ENCODE data around the gene GMCL1.
"Not testable (repeated sequence)": the region's sequence is repeated elsewhere in the genome, so short reads cannot be mapped to it uniquely, and the experiment has no call there.

The GMCL1 gene

DNA sequence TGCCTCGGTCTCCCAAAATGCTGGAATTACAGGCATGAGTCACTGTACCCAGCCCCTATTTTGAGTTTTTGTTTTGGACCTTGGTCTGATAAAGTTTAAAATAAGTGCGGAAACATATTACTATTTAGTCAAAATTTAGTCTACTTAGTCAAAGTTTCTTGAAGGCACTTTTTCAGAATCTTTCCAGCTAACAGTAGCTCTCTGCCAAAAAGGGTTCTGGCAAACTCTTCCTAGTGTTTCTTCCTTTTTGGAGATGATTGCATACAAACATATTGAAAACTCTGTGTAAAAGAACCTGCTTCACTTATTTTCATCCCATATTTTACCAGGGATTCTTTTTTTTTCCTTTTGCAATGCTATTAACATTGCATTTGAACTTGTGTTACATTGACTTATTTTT lies 28.8 kb downstream of the GMCL1 start:
- POLR2A ChIA-PET: no interaction called here
- DNase-seq (ENCODE audit: extremely low spot score): no peak
- CTCF ChIA-PET: interaction anchor here (1.3 kb wide), 1 partner anchor 14 kb away, joined by 3 read pairs; no protein-coding TSS in a partner anchor
- TF ChIP-seq, protein P1, sequence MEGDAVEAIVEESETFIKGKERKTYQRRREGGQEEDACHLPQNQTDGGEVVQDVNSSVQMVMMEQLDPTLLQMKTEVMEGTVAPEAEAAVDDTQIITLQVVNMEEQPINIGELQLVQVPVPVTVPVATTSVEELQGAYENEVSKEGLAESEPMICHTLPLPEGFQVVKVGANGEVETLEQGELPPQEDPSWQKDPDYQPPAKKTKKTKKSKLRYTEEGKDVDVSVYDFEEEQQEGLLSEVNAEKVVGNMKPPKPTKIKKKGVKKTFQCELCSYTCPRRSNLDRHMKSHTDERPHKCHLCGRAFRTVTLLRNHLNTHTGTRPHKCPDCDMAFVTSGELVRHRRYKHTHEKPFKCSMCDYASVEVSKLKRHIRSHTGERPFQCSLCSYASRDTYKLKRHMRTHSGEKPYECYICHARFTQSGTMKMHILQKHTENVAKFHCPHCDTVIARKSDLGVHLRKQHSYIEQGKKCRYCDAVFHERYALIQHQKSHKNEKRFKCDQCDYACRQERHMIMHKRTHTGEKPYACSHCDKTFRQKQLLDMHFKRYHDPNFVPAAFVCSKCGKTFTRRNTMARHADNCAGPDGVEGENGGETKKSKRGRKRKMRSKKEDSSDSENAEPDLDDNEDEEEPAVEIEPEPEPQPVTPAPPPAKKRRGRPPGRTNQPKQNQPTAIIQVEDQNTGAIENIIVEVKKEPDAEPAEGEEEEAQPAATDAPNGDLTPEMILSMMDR (IDR thresholded peaks at IDR 0.05; ENCODE audit: control extremely low read depth, extremely low read depth, low read depth, missing control alignments): no peak

DNA sequence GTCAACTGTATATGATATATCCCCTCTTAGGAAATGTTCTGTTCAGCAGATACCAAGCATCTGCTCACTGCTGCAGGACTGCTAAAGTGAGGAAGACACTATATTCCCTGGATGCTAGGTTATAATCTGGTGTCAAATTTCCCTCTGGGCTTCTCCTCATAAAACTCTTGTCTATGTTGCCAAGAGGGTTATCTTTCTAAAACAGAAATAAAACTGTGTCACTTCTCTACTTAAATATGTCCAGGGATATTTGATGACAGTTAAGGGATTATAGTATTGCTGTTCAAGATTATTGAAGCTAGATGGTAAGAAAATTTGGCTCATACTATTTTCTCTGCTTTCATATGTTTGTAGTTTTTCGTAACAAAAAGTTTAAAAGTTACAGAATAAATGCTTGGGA lies 33.8 kb downstream of the GMCL1 start:
- TF ChIP-seq, protein P1 (IDR thresholded peaks at IDR 0.05; ENCODE audit: control extremely low read depth, extremely low read depth, low read depth, missing control alignments): no peak
- DNase-seq (ENCODE audit: extremely low spot score): no peak
- ChIA-PET CTCF (interaction anchor here (0.8 to 1.8 kb wide), 5 partner anchors 15 to 138 kb away, joined by 3 to 5 read pairs (median 3); no protein-coding TSS in a partner anchor), POLR2A (no interaction called here)

DNA sequence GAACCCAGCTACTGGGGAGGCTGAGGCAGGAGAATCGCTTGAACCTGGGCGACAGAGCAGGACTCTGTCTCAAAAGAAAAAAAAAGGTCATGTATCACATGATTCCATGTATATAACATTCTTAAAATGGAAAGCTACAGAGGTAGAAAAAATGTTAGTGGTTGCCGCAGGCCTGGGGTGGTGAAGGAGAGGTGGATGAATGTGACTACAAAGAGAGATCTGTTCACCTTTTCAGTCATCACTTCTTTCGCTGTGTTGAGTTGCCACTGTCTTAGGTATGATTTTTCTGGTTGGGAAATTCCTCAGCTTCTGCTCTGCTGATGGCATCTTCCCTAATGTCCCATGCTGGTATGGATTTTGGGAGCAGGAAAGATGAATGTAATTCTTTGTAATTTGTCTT lies 59.0 kb downstream of the GMCL1 start:
- CTCF ChIA-PET: interaction anchor here (0.6 to 1.7 kb wide), 6 partner anchors 8 to 163 kb away, joined by 3 to 8 read pairs (median 4); no protein-coding TSS in a partner anchor

DNA sequence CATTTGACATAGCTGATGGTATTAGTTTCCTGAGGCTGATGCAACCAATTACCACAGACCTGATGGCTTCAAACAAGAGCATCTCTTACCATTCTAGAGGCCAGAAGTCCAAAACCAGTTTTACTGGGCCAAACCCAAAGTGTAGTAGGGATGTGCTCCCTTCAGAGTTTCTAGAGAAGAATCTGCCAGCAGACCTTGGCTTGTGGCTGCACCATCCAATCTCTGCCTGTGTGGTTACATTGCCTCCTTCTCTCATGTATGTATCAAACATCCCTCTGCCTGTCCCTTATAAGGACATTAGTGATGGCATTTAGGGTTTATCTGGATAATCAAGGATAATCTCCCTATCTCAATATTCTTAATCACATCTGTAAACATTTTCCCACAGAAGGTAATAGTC lies 59.8 kb downstream of the GMCL1 start:
- no peak for DNase-seq (ENCODE audit: extremely low spot score)
- ChIA-PET CTCF (interaction anchor here (0.7 to 1.7 kb wide), 5 partner anchors 9 to 164 kb away, joined by 3 to 8 read pairs (median 4); no protein-coding TSS in a partner anchor), POLR2A (no interaction called here)
- TF ChIP-seq, protein P1 (IDR thresholded peaks at IDR 0.05; ENCODE audit: control extremely low read depth, extremely low read depth, low read depth, missing control alignments): no peak

More for the DNA sequence above, 59.0 kb downstream of the GMCL1 start:
- POLR2A ChIA-PET: no interaction called here
- TF ChIP-seq, protein P1 (IDR thresholded peaks at IDR 0.05; ENCODE audit: control extremely low read depth, extremely low read depth, low read depth, missing control alignments): no peak
- DNase-seq (ENCODE audit: extremely low spot score): no peak

DNA sequence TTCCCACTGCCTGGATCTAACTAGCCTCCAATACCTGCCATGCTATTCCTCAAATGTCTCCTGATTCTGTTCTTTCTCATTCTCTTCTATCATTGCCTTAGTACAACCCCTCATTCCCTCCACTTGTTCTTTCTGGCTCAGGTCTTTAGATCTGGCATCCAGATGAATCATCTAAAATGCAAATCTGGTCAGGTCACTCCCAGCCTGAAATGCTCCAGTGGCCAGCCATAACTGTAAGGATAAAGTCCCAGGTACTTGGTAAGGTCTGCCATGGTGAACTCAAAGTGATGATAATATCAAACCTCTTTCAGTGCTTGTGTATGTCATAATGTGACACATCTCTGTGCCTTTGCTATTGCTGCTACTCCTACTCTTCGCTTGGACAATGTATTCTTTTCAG lies 61.4 kb downstream of the GMCL1 start:
- CTCF ChIA-PET: no interaction called here
- TF ChIP-seq, protein P1 (IDR thresholded peaks at IDR 0.05; ENCODE audit: control extremely low read depth, extremely low read depth, low read depth, missing control alignments): no peak
- no peak for DNase-seq (ENCODE audit: extremely low spot score)
- POLR2A ChIA-PET: no interaction called here

DNA sequence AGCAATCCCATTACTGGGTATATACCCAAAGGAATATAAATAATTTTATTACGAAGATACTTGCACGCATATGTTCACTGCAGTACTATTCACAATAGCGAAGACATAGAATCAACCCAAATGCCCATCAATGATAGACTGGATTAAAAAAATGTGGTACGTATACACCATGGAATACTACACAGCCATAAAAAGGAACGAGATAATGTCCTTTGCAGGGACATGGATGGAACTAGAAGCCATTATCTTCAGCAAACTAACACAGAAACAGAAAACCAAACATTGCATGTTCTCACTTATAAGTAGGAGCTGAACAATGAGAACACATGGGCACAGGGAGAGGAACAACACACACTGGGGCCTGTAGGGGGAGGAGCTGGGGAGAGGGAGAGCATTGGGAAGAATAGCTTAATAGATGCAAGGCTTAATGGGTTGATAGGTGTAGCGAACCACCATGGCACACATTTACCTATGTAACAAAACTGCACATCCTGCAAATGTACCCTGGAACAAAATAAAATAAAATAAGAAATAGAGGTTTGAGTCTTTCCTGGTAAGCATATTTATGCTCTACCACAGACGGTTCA lies 63.5 kb downstream of the GMCL1 start:
- CTCF ChIA-PET: interaction anchor here (1.8 to 4.2 kb wide), 3 partner anchors 19 to 168 kb away, joined by 7 to 15 read pairs (median 8); partner anchors contain the start of gene MXD1
- DNase-seq (ENCODE audit: extremely low spot score); POLR2A ChIA-PET: not testable (repeated sequence)

Data from GM10248 (cell line).